Endodermal cell (in vitro differentiated cells): Measurements from ENCODE around the gene PHKA2. TPM values are rescaled to one million over a fixed set of nuclear protein-coding genes. Genes with fewer than 3 reads are reported as not detected.
A peak's percentile ranks its signal among the peaks of the same experiment; 100 is the strongest.

ENCODE experiments used
- DNase-seq: peaks from one replicate; pipeline ENCODE4 v3.0.0-alpha.2; 2017
- H3K27ac ChIP-seq: 2 replicates; pipeline ENCODE4 v1.5.1; 2013; ENCODE audit warnings: mild to moderate bottlenecking, low read depth, low read length, moderate library complexity
- H3K27me3 ChIP-seq: 2 replicates; pipeline ENCODE4 v1.6.1; 2013; ENCODE audit warnings: mild to moderate bottlenecking, low read length, moderate library complexity; ENCODE audit not compliant: insufficient read depth, control insufficient read depth, poor library complexity, severe bottlenecking
- H3K36me3 ChIP-seq: 2 replicates; pipeline ENCODE4 v1.7.0; 2013; ENCODE audit warnings: mild to moderate bottlenecking, low read length, moderate library complexity; ENCODE audit not compliant: control insufficient read depth, insufficient read depth
- H3K4me1 ChIP-seq: one replicate; pipeline ENCODE4 v1.7.0; 2013; ENCODE audit warnings: low read length; ENCODE audit not compliant: control insufficient read depth, insufficient read depth
- H3K4me3 ChIP-seq: 2 replicates; pipeline ENCODE4 v1.5.1; 2013; ENCODE audit warnings: mild to moderate bottlenecking, low read length, moderate library complexity
- H3K9ac ChIP-seq: 2 replicates; pipeline ENCODE4 v1.6.1; 2013; ENCODE audit warnings: mild to moderate bottlenecking, low read length, moderate library complexity; ENCODE audit not compliant: poor library complexity, severe bottlenecking; ENCODE audit errors: extremely low read depth
- H3K9me3 ChIP-seq: 2 replicates; pipeline ENCODE4 v1.6.1; 2013; ENCODE audit warnings: mild to moderate bottlenecking, low read length, moderate library complexity; ENCODE audit not compliant: control insufficient read depth
- H3K27ac Mint-ChIP-seq: 2 replicates; pipeline ENCODE4 v1.8.0; 2020; ENCODE audit warnings: mixed read lengths
- H3K27me3 Mint-ChIP-seq: 2 replicates; pipeline ENCODE4 v1.8.0; 2021; ENCODE audit warnings: mild to moderate bottlenecking, mixed read lengths; ENCODE audit not compliant: insufficient read depth
- H3K36me3 Mint-ChIP-seq: 2 replicates; pipeline ENCODE4 v1.8.0; 2020; ENCODE audit warnings: low read depth, mixed read lengths
- H3K4me1 Mint-ChIP-seq: 2 replicates; pipeline ENCODE4 v1.8.0; 2020; ENCODE audit warnings: mixed read lengths
- H3K4me3 Mint-ChIP-seq: 2 replicates; pipeline ENCODE4 v1.8.0; 2020; ENCODE audit warnings: mild to moderate bottlenecking, moderate library complexity, mixed read lengths
- H3K9me3 Mint-ChIP-seq: 2 replicates; pipeline ENCODE4 v1.8.0; 2020; ENCODE audit warnings: mild to moderate bottlenecking, mixed read lengths
- CTCF ChIP-seq: fragments of 200-600 bp; sonication (generic); conservative IDR thresholded peaks from 2 replicates; pipeline ENCODE4 v1.5.0; 2021; ENCODE audit warnings: antibody characterized with exemption, mild to moderate bottlenecking
- WGBS, 2 experiments: methylation state at CpG; one replicate each; pipeline versions ENCODE4 v1.1.5 to v1.1.7; 2013; ENCODE audit warnings: missing lambda C conversion rate in 2 of 2, mixed read lengths in 1 of 2; ENCODE audit not compliant: insufficient coverage in 1 of 2, insufficient read length in 1 of 2; 5-methylcytosine and 5-hydroxymethylcytosine counted together
- total RNA-seq, 2 donors: library from RNA; stranded (reverse); fragmentation: NEBNext Ultra II Directional in 1 of 2; extraction: Animal tissue kit (Norgen Biotek cat#: 25700) in 1 of 2; gene quantifications; 2 replicates in 1 of 2; 3 replicates in 1 of 2; pipeline ENCODE4 v1.2.1, GENCODE V29; 2021

The PHKA2 gene
- total RNA-seq, 2 donors from 2014 or later = 32.5 to 33.0 TPM

DNA sequence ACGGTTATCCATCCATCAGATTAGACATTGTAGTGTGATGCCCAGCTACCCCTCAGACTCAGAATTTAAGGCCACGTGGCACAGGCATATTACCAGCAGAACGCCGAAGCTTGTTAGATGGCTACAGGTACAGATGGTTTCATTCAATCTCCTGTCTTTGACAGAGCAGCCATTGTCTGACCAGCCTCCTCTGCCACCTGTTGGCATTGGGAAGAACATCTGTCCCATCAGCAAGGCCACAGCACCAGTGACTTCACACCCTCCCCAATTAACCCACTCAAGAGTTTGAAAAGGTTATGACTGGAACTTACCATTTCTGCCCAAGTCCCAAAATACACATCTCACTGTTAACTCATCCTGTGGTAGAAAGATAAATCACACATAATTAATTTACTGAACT is 22.0 kb upstream of the PHKA2 start:
- no peak overlapping the region for H3K4me3 ChIP-seq
- Mint-ChIP-seq H3K4me1 (no peaks in the 10 kb centered on the region), H3K9me3 (peaks cover 60% of the 10 kb centered on the region), H3K27me3 (no peaks in the 10 kb centered on the region), H3K4me3 (no peak overlapping the region), H3K36me3 (peaks cover 16% of the 10 kb centered on the region), H3K27ac (no peak overlapping the region)
- no peaks in the 10 kb centered on the region for H3K27me3 ChIP-seq
- H3K4me1 ChIP-seq = no peaks in the 10 kb centered on the region
- no peak overlapping the region for H3K27ac ChIP-seq
- H3K9ac ChIP-seq = no peak overlapping the region
- no peaks in the 10 kb centered on the region for H3K9me3 ChIP-seq
- peak; percentile 51 for TF ChIP-seq CTCF
- no peaks in the 10 kb centered on the region for H3K36me3 ChIP-seq
- WGBS, 2 experiments = 91% methylated on average over 4 of the region's 4 CpGs; no CpG with 5 or more reads in 1 of the 2 experiments
- no peak for DNase-seq

DNA sequence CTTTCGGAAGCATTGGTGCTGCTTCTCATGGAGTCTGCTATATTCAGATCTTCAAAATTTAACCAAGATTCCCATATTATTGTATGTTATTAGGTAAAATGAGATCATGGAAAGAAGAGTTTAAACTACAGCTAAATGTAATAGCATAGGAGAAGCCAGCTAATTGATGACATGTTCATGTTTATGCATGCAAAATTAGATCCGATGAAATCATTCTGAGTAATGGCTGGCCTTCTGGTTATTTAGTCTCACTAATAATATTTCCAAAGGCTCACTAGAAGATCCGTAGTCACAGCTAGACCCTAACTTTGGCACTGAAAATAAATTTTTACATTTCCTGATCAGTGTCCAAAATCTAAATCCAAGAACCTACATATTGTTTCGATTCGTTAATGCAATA is 19.8 kb upstream of the PHKA2 start:
- H3K36me3 ChIP-seq = no peaks in the 10 kb centered on the region
- H3K27me3 ChIP-seq = no peaks in the 10 kb centered on the region
- Mint-ChIP-seq H3K4me1 (no peaks in the 10 kb centered on the region), H3K9me3 (peaks cover 49% of the 10 kb centered on the region), H3K4me3 (no peak overlapping the region), H3K27ac (no peak overlapping the region), H3K27me3 (no peaks in the 10 kb centered on the region), H3K36me3 (peaks cover 10% of the 10 kb centered on the region)
- H3K27ac ChIP-seq = no peak overlapping the region
- WGBS, 2 experiments = 89% methylated on average over 4 of the region's 5 CpGs; no CpG with 5 or more reads in 1 of the 2 experiments
- TF ChIP-seq CTCF = no peak
- no peak overlapping the region for H3K9ac ChIP-seq
- no peak overlapping the region for H3K4me3 ChIP-seq
- H3K9me3 ChIP-seq = no peaks in the 10 kb centered on the region
- H3K4me1 ChIP-seq = no peaks in the 10 kb centered on the region
- no peak for DNase-seq

DNA sequence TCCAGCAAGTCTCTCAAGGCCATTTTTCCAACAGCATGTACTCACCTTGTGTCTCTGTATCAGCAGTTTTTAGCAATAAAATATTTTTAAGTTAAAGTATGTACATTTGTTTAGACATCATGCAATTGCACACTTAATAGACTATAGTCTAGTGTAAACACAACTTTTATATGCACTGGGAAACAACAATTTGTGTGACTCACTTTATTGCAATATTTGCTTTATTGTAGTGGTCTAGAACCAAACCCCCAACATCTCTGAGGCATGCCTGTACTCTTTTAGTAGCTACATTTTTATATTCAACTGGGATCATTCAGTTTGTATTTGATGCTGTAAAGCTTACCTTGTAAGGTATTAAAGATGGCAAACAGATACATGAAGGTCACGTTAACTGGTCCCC is 14.7 kb upstream of the PHKA2 start:
- Histone ChIP-seq H3K4me1 (no peaks in the 10 kb centered on the region), H3K9ac (no peak overlapping the region), H3K27me3 (no peaks in the 10 kb centered on the region), H3K36me3 (no peaks in the 10 kb centered on the region), H3K27ac (no peak overlapping the region), H3K9me3 (no peaks in the 10 kb centered on the region), H3K4me3 (no peak overlapping the region)
- Mint-ChIP-seq H3K36me3 (peaks cover 6% of the 10 kb centered on the region), H3K4me3 (no peak overlapping the region), H3K27ac (no peak overlapping the region), H3K9me3 (peaks cover 48% of the 10 kb centered on the region), H3K27me3 (no peaks in the 10 kb centered on the region), H3K4me1 (no peaks in the 10 kb centered on the region)
- WGBS, 2 experiments = 70% methylated on average over 1 of the region's 1 CpG; no CpG with 5 or more reads in 1 of the 2 experiments
- DNase-seq = no peak
- no peak for TF ChIP-seq CTCF
